ENCODE results near the gene OR8B3.
"Not testable (repeated sequence)": the region's sequence is repeated elsewhere in the genome, so short reads cannot be mapped to it uniquely, and the experiment has no call there.

The OR8B3 gene, protein sequence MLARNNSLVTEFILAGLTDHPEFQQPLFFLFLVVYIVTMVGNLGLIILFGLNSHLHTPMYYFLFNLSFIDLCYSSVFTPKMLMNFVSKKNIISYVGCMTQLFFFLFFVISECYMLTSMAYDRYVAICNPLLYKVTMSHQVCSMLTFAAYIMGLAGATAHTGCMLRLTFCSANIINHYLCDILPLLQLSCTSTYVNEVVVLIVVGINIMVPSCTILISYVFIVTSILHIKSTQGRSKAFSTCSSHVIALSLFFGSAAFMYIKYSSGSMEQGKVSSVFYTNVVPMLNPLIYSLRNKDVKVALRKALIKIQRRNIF

DNA sequence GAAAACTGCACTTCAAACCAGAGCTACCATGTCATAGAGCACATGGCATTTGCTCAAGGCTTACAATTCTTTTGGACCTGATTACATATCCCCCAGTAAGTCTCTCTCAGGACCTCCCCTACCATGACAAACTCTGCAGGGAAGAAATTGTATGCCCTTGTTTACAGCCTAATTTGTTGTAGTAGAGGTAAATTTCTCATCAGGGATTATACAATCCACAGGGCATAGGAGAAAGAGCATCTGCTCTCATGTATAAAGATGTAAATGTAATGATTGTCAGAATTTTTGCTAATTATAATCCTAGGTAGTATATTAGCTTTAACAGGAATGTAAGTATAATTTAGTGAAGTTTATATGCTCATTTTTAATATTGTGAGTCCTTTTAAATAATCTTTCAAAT, at the start of gene OR8B3:
OR8B3 (minus strand) TSS at position 101 of the 400 bp plus-strand sequence. CDS start 1,673 bp downstream, outside the sequence.
- no peak for DNase-seq

DNA sequence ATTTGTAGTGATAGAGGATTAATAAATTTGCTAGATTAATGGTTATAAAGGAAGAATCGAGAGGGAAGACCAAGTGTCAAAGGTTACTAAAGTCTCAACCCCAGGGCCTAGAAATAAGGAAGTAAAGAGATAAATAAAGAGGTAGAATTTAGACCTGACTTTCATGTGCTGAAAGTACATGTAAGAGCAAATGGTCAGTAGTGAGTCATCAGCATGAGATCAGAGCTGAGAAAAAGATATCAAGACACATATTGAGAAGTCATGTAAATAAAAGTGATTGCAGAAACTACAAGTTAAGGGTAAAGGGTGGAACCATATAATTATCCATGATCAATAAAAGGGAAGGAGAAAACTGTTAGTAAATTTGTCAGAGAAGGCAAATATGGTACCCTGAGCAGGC, 48.1 kb upstream of the OR8B3 start:
- DNase-seq = no peak

DNA sequence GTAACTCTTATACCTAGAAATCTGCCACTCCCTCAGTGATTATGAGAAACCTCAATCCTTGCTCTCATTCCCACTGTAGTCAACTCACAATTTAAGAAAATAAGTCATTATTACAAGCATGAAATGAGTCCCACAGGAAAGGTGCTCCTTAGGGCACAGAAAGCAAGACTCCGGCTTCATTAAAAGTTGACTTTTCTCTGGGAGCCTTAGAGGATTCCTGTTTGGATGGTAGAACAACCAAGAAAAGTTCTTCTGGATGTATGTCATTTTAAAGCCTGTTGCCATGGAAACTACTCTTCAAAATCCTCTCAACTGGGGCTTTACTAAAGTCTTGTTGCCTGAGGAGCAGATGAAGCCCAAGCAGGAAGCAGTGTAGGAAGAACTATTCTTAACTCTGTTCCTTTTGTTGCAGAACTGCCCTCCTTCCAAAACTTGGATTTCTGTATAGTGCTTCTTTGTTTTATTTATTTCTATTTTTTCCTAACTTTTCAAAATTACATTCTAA, 46.9 kb upstream of the OR8B3 start, which contains the start of gene OR8B8:
OR8B8 (minus strand) TSS at position 51 of the 505 bp plus-strand sequence. CDS start 4,611 bp downstream, outside the sequence.
- no peak for DNase-seq

DNA sequence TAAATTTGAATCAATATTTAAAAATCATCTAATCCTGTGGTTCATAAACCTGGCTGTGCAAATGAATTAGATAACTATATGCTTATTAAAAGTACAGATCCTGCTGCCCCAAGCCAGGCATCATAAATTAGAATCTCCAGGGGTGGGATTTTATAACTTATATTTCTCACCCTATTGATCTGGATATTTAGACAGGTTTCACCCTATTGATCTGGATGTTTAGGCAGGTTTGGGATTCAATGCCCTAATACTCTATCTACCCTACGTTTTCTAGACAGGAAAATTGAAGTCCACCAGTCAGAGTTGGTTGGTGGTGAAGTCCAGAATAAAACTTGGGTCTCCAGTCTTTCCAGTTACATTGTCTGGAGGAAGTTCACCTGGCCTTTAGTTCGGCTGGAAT, 44.0 kb upstream of the OR8B3 start:
- DNase-seq = no peak

DNA sequence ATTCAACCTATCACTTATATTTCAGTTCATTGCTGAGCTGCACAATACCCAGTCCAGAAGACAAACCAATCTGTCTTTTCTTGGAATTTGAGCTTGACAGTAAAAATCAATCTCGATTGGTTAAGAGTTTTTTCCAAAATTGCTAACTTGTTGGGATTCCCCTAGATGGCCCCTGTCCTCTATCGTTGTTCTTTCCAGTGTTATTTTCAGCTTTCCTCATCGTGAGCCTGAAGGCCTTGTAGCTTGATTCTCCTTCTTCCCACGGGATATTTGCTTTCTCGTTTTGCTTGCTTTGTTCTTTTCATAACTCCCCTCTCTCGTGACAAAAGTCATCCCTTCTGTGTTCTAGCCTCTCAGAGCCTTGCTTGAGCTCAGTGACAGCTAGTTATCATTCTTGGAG, 43.6 kb upstream of the OR8B3 start:
- no peak for DNase-seq

DNA sequence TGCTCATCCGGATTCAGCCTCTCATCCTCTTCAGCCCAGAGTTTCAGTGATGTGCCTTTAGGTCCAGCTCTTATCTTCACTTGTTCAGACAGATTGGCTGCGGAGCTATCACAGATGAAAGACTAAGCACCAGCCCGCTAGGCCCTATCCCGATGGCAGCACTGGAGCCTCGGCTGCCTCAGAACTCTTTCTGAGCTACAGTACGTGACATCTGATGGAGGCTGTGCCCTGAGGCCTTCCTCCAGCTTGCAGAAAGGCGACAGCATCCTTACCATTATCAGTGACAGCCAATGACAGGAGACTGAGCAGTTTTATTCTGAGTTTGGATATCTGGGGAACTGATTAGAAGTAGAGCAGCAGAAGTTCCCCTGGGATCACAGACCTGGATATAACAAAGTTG, 42.7 kb upstream of the OR8B3 start:
- DNase-seq = no peak

DNA sequence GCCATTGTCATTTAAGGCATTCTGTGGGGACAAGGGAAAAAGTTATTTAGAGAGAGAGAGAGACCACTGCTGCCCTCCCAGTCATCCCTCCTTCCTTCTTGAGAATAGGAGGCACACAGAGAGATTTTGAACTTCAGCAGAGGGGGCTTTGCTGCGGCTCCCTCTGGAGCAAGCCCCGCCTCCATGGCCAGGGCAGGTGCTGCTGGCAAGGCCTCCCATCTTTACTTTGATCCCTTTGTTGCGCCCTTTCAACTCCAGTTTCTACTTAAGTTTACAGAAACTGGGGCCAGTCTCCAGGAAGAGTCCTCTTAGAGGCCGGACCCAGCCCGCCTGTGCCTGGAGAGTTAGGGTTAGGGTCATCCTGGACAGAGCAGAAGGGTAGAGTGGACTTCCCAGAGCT, 42.3 kb upstream of the OR8B3 start:
- no peak for DNase-seq

DNA sequence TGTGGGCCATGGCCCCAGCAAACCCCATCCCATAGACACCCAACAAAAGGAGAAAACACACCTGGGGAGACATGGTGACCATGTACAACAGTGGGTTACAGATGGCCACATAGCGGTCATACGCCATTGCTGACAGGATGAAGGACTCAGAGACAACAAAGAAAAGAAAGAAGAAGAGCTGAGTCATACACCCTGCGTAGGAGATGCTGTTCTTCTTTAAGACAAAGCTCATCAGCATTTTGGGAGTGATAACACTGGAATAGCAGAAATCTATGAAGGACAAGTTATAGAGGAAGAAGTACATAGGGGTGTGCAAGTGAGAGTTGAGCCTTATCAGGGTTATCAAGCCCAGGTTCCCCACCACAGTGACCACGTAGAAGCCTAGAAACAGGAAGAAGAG, 41.8 kb upstream of the OR8B3 start:
- DNase-seq = no peak

DNA sequence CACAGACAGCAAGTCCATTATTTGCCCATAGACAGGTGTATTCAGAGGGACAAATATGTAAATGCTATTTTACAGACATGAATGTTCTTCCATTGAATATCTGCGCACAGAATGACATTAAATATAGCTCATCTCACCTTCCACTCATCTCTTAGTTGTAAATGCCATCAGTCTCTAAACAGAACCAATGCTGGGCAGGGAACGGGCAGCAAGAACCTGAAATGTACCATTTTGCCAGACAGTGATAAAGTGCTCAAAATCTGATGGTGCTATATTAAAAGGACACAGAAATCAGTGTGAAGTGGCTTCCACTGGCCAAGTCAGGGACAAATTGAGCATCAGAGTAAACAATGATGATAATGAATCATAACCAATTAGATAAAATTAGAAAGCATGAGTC, 35.9 kb upstream of the OR8B3 start:
- DNase-seq = no peak

DNA sequence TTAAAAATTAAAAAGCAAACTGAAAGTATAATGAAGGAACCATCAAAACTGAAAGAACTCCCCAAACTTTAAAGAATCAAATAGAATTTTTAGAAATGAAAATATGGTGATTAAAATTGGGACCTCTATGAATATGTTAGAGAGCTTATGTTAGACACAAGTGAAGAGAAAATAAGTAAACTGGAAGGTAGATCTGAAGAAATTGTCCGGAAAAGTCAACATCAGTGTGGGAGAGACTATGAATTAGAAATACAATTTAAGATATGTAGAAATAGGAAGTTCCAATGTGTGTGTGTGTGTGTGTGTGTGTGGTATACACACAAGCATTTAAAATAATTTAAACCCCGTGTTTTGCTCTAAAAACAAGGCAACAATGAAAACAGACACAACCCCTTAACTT, 30.8 kb upstream of the OR8B3 start:
- DNase-seq = no peak

DNA sequence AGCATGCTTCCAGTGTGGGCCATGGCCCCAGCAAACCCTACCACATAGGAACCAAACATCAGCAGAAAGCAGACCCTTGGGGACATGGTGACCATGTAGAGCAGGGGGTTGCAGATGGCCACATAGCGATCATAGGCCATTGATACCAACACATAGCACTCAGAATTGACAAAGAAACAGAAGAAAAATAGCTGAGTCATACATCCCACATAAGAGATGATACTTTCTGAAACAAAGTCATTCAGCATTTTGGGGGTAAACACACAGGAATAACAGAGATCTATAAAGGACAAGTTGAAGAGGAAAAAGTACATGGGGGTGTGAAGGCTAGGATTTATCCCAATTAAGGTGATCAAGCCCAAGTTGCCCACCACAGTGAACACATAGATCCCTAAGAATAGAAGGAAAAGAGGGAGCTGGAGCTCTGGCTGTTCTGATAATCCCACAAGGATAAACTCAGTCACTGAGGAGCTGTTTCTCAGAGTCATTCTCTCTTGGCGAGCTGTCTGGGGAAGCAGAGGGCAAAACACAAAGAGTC, 25.6 kb upstream of the OR8B3 start, which contains the start of gene OR8B4:
OR8B4 (minus strand) TSS at position 488 of the 538 bp plus-strand sequence; CDS start at position 488, 0 bp downstream.
- DNase-seq = no peak

DNA sequence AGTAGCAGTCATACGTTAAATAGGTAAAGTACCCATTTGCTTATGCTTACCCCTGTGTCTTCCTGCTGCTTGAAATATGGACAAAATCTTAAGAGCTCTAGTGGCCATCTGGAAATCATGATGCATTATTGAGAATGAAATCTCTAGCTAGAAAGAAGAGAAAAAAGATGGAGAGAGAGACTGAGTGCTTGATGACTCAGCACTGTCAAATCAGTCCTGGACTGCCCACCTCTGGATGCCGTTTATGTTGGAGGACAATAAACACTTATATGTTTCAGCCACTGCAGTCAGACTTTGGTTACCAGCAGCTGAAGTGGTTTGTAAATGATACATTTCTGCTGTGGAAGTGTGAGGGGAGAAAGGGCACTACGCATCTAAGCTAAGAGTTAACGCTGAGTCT, 22.2 kb upstream of the OR8B3 start:
- no peak for DNase-seq

DNA sequence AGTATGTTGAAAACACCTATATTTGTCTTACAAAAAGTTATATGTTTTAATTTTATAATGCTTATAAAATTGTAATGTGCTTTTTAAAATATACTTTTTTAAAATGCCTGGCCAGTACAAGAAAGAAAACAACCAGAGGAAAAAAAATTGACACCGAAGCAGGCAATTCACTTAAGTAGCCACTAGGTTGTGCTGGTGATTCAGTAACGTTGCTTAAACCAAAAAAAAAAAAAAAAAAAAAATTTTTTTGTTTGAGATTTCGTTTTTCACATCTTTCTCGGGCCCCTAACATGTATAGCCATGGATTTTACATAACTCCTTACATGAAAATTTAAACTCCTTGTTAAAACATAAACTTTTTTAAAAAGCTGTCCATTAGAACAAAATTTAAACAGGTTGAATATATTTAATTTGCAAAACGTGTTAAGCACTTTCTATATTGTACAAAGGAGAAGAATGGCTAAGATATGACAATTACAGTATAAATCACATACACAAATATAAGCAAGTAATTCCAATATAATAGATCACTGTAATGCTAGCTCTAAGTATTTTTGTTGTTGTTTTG, 16.6 kb upstream of the OR8B3 start:
- peak; percentile 69 for DNase-seq

DNA sequence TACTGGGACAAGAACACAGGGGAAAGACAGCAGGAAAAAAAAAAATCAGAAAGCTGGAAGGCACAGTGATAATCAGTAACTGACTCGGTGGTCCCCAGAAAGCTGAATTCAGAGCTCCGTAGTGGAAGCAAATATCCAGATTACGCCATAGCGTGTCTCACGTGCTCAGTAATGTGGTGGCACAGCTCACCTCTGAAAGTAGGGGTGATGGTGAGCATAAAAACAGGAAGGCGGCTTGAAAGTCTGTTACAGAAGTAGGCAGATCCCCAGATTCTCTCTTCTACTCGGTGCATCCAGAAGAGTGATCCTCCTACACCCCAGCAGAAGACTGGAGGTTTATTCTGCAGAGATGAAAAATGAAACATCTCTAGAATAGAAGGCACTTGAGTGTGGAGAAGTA, 11.1 kb upstream of the OR8B3 start:
- no peak for DNase-seq

DNA sequence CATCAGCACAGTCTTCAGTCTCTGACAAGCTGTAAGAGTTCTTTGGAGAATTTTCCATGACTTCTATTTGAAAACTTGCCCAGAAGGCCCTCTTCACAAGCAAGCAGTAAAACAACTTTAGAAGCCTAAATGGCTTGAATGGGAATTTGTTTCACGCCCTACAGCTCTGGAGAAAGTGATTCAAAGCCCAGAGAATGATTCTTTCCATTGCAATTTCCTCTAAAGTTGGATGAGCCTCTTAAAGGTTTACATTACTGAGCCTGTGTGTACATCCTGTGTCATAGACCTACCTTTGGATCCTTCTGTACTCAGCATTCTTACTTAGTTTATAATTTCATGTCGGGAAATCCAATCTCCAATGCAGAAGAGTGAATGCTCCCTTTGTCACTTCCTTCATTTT, 6.8 kb upstream of the OR8B3 start:
- no peak for DNase-seq

DNA sequence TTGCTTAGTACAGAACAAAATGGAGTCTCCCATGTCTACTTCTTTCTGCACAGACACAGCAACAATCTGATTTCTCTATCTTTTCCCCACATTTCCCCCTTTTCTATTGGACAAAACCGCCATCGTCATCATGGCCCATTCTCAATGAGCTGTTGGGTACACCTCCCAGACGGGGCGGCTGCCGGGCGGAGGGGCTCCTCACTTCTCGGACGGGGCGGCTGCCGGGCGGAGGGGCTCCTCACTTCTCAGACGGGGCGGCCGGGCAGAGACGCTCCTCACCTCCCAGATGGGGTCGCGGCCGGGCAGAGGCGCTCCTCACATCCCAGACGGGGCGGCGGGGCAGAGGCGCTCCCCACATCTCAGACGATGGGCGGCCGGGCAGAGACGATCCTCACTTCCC, 4.4 kb upstream of the OR8B3 start:
- DNase-seq = not testable (repeated sequence)

DNA sequence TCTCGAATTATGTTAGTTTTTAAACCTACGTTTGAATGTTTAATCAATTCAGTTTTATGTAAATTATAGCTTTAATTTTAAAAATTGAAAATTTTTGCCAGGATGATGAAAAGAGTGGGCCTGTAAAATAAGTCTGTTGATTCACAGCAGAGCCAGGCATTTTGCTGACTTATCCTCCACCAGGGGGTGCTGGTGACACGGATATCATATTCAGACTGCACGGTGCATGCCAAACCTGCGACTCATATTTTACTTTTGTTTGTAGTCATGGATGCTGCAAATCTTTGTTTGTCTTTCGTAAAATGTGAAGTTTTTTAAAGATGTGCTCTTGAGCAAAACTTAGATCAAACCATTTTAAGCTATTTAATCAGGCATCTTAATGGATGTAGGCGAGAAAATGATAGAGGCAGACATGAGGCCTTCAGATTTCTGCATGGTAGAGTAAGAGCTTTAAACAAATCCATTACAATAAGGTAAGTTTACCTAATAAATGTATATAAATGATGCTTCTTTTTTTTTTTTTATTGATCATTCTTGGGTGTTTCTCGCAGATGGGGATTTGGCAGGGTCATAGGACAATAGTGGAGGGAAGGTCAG, 3.6 kb upstream of the OR8B3 start:
- no peak for DNase-seq

DNA sequence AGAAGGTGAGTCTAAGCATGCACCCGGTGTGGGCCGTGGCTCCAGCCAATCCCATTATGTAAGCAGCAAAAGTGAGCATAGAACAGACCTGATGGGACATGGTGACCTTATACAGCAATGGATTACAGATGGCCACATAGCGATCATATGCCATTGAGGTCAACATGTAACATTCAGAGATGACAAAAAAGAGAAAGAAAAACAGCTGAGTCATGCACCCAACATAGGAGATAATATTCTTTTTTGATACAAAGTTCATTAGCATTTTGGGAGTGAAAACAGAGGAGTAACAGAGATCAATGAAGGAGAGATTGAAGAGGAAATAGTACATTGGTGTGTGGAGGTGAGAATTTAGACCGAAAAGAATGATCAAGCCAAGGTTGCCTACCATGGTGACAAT, 2.0 kb downstream of the OR8B3 start:
- DNase-seq = not testable (repeated sequence)

DNA sequence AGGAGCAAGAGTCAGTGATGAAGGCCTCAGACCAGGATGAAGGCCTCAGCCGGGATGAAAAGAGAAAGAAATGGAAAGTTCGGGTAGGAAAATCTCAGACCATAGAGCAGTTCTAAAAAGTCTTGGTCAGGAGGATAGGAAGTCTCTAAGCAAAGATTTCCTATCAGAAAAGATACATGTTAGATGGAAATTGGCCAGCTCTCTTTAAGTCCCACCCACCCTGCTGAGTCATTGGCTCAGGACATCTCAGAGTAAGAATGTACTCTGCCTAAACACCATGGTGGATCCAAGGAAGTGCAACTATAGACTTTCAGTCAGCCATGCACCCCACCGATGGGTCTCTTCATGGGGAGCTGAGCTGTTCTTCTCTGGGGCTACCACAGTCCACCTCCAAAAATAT, 4.4 kb downstream of the OR8B3 start:
- DNase-seq = no peak

DNA sequence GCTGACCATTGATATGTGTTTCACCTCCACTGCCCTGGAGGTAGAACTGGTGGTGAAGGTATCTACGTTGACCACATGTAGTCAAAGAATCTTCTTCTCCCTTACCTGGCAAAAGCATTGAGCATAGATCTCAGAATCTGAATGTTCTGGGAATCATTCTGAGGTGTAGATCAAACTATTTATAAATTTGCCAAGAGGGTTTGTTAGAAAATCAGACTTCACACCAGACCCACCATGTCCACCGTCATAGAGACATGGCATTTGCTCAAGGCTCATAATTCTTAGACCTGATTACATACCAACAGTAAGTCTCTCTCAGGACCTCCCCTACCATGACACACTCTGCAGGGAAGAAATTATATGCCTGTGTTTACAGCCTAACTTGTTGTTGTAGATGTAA, 14.4 kb downstream of the OR8B3 start, which contains the start of gene OR8B2:
OR8B2 (minus strand) TSS at position 101 of the 400 bp plus-strand sequence. CDS start 1,156 bp downstream, outside the sequence.
- DNase-seq = no peak

DNA sequence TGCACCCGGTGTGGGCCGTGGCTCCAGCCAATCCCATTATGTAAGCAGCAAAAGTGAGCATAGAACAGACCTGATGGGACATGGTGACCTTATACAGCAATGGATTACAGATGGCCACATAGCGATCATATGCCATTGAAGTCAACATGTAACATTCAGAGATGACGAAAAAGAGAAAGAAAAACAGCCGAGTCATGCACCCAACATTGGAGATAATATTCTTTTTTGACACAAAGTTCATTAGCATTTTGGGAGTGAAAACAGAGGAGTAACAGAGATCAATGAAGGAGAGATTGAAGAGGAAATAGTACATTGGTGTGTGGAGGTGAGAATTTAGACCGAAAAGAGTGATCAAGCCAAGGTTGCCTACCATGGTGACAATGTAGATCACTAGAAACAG, 16.0 kb downstream of the OR8B3 start:
- not testable (repeated sequence) for DNase-seq

DNA sequence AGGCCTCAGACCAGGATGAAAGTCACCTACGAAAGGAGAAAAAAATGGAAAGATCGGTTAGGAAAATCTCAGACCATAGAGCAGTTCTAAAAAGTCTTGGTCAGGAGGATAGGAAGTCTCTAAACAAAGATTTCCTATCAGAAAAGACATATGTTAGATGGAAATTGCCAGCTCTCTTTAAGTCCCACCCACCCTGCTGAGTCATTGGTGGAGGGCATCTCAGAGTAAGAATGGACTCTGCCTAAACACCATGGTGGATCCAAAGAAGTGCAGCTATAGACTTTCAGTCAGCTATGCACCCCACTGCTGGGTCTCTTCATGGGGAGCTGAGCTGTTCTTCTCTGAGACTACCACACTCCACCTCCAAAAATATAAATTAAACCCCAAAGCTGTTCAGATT, 18.2 kb downstream of the OR8B3 start:
- no peak for DNase-seq

DNA sequence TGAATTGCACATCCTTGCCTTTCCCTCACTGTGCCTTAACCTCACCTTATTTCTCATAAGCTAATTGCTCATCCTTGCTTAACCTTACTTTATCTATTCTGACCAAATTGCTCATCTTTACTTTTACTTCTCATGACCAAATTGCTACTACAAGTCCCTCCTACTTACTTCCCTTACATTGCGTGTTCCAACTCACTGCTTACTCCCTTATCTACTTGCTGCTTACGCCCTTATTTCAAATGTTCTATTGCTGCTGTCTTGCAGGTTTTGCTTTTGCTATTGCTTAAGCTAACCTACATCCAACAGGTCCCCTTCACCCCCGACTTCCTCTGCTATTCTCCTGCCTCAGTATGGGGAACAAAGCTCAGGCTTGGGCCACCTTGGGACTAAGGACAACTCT, 22.5 kb downstream of the OR8B3 start:
- no peak for DNase-seq

DNA sequence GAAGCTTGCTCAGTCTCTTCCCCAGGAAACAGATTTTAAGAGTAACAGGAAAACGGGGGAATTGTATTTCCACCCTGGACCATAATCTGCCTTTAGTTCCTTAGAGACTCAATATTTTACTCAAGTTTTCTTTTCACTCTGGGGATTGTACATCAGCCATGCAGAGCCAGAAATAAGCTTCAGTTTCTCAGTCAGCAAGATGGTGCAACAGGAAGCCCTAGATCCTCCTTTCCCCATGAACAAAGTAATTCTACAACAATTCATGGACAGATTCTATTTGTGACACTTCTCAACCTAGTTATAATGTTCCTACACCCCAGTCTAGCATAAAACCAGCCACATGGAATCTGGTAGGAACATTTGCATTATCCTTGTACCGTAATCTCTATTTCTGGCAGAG, 39.3 kb downstream of the OR8B3 start:
- no peak for DNase-seq

Data from NCI-H1092 treated with DMSO at 0.1 percent for 48 hours (cell line).